ENCODE data around the gene RAPGEF3.

RAPGEF3 gene

DNA sequence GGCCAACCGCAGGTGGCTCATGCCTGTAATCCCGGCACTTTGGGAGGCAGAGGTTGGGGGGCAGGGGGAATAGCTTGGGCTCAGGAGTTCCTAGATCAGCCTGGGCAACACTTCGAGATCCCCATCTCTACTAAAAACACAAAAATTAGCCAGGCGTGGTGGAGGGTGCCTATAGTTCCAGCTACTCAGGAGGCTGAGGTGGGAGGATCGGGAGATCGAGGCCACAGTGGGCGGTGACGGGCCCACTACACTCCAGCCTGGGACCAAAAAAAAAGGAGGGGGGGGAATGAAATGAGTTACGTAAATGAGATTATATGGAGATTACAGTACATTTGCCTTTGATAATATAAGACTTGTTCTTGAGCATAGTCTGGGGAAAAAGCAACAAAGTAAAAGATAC, 54.0 kb downstream of the RAPGEF3 start:
- H3K27me3 ChIP-seq (replicated peaks; ENCODE audit: control insufficient read depth, insufficient read depth, low read length, poor library complexity, severe bottlenecking): no peaks in the 10 kb centered on the region
- H3K36me3 ChIP-seq (ENCODE audit: control insufficient read depth, insufficient read depth, low read length): peaks cover 16% of the 10 kb centered on the region
- no peaks in the 10 kb centered on the region for H3K9me3 ChIP-seq (ENCODE audit: control insufficient read depth, low read length)
- no peak overlapping the region for H3K27ac ChIP-seq (ENCODE audit: insufficient read depth, low read length, poor library complexity, severe bottlenecking)
- peaks cover 9% of the 10 kb centered on the region for H3K4me1 ChIP-seq (ENCODE audit: control insufficient read depth, insufficient read depth, low read length, poor library complexity, severe bottlenecking)
- H3K4me3 ChIP-seq (ENCODE audit: insufficient read depth, low read depth, low read length, poor library complexity, severe bottlenecking): peak overlapping the region; percentile 91
- no peak for DNase-seq

DNA sequence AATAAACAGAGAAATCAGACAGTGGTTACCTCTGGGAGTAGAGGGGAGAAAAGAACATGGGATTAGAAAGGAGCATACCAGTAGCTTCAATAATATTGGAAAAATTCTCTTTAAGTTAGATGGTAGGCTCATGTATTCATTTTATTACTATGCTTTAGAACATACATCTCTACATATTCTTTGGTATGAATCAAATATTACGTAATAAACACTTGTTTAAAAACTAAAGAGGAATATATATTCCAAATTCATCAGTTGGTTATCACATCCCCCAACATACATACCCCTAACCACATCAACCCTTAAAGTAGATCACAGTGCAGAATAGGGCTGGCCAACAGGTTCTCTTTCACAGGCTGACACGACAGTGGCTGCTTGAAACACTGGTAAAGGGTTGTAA, 58.4 kb downstream of the RAPGEF3 start:
- Histone ChIP-seq H3K27me3 (replicated peaks; ENCODE audit: control insufficient read depth, insufficient read depth, low read length, poor library complexity, severe bottlenecking) (no peaks in the 10 kb centered on the region), H3K9me3 (ENCODE audit: control insufficient read depth, low read length) (no peaks in the 10 kb centered on the region), H3K36me3 (ENCODE audit: control insufficient read depth, insufficient read depth, low read length) (peaks cover 26% of the 10 kb centered on the region), H3K27ac (ENCODE audit: insufficient read depth, low read length, poor library complexity, severe bottlenecking) (no peak overlapping the region), H3K4me1 (ENCODE audit: control insufficient read depth, insufficient read depth, low read length, poor library complexity, severe bottlenecking) (no peaks in the 10 kb centered on the region), H3K4me3 (ENCODE audit: insufficient read depth, low read depth, low read length, poor library complexity, severe bottlenecking) (no peak overlapping the region)
- DNase-seq: no peak

DNA sequence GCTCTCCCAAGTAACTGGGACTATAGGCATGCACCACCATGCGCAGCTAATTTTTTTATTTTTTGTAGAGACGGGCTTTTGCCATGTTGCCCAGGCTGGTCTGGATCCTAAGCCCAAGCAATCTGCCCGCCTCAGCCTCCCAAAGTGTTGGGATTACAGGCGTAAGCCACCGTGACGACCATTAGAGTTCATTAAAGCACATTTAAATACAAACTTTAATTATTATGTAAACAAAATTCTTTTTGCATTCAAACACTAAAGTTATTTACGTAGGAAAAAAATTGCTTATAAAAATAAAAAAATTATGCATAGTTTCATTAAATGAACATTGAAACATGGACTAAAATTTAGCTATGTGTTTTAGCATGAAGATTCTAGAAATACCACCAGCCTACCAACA, 60.0 kb downstream of the RAPGEF3 start:
- Histone ChIP-seq H3K27me3 (replicated peaks; ENCODE audit: control insufficient read depth, insufficient read depth, low read length, poor library complexity, severe bottlenecking) (no peaks in the 10 kb centered on the region), H3K36me3 (ENCODE audit: control insufficient read depth, insufficient read depth, low read length) (peaks cover 26% of the 10 kb centered on the region), H3K4me3 (ENCODE audit: insufficient read depth, low read depth, low read length, poor library complexity, severe bottlenecking) (no peak overlapping the region), H3K9me3 (ENCODE audit: control insufficient read depth, low read length) (no peaks in the 10 kb centered on the region), H3K4me1 (ENCODE audit: control insufficient read depth, insufficient read depth, low read length, poor library complexity, severe bottlenecking) (no peaks in the 10 kb centered on the region), H3K27ac (ENCODE audit: insufficient read depth, low read length, poor library complexity, severe bottlenecking) (no peak overlapping the region)
- no peak for DNase-seq

DNA sequence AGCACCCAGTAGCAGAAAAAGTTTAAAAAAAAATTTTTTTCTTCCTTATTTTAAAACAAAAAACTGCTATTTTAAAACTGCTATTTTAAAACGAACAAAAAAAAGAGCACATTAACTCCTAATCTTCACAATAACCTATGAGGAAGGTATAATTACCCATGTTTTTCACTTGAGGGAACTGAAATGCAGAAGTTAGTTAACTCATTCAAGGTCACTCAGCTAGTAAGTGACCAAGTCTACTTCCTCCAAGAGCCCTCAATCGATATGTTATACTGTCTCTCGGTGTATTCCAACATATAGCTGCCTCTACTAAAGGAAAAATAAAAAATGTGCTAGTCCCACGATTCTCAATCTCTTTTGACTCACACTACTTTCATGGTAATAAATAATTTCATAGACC, 60.6 kb downstream of the RAPGEF3 start:
- H3K4me1 ChIP-seq (ENCODE audit: control insufficient read depth, insufficient read depth, low read length, poor library complexity, severe bottlenecking): no peaks in the 10 kb centered on the region
- peaks cover 29% of the 10 kb centered on the region for H3K36me3 ChIP-seq (ENCODE audit: control insufficient read depth, insufficient read depth, low read length)
- no peaks in the 10 kb centered on the region for H3K27me3 ChIP-seq (replicated peaks; ENCODE audit: control insufficient read depth, insufficient read depth, low read length, poor library complexity, severe bottlenecking)
- no peak overlapping the region for H3K27ac ChIP-seq (ENCODE audit: insufficient read depth, low read length, poor library complexity, severe bottlenecking)
- DNase-seq: no peak
- H3K9me3 ChIP-seq (ENCODE audit: control insufficient read depth, low read length): no peaks in the 10 kb centered on the region
- no peak overlapping the region for H3K4me3 ChIP-seq (ENCODE audit: insufficient read depth, low read depth, low read length, poor library complexity, severe bottlenecking)

DNA sequence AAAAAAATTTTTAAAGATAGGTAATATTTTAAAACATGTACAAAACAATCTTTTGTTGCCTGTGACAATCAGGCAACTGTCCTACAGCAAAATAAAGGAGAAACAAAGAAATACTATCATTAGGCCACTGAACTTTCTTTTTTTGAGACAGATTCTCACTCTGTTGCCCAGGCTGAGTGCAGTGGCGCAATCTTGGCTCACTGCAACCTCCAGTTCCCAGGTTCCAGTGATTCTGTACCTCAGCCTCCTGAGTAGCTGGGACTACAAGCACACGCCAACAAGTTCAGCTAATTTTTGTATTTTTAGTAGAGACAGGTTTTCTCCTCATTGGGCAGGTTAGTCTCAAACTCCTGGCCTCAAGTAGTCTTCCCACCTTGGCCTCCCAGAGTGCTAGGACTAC, 69.5 kb downstream of the RAPGEF3 start:
- Histone ChIP-seq H3K27ac (ENCODE audit: insufficient read depth, low read length, poor library complexity, severe bottlenecking) (no peak overlapping the region), H3K4me1 (ENCODE audit: control insufficient read depth, insufficient read depth, low read length, poor library complexity, severe bottlenecking) (no peaks in the 10 kb centered on the region), H3K27me3 (replicated peaks; ENCODE audit: control insufficient read depth, insufficient read depth, low read length, poor library complexity, severe bottlenecking) (no peaks in the 10 kb centered on the region), H3K9me3 (ENCODE audit: control insufficient read depth, low read length) (no peaks in the 10 kb centered on the region), H3K4me3 (ENCODE audit: insufficient read depth, low read depth, low read length, poor library complexity, severe bottlenecking) (no peak overlapping the region), H3K36me3 (ENCODE audit: control insufficient read depth, insufficient read depth, low read length) (peaks cover 18% of the 10 kb centered on the region)
- no peak for DNase-seq

DNA sequence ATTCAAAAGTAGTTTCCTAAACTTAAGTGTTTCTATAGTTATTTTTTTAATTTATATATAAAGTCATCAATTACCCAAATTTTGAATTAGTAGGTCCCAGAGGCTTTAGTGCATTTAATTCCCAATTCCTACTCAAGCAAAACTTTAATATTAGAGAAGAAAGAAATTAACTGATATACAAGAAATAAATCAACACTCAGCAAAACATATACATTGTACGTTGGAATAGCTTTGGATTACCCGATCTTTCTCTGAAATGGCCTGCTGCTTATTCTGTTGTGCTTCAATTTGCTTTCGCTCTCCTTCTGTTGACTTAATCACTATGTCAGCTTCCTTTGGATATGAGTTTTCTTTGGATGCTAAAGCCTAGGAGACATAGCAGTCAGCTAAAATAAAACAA, 71.0 kb downstream of the RAPGEF3 start:
- H3K36me3 ChIP-seq (ENCODE audit: control insufficient read depth, insufficient read depth, low read length): peaks cover 19% of the 10 kb centered on the region

DNA sequence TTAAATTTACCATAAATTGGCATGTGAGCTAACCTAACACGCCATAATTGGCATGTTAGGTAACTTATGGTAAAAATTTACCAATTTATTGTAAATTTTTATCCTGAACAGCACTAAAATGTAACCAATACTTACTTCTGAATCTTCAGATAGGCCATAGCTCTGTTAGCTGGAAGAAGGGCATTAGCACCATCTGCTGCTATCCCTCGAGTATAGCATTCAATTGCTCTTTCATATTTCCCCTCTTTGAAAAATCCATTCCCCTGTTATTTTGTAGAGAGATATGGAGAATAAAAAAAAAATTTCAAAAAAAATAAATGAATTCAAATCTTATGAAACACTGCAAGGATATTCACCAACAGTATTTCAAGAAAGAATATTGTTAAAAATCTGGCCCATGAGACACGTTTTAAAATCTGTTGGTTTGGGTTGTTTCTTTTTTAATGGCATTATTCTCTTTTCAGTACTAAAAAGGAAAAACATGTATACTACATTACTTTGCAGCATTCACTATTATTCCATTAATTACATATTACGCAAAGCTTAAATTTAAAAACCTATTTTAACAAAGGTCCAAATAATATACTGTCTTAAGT, 71.9 kb downstream of the RAPGEF3 start:
- no peaks in the 10 kb centered on the region for H3K4me1 ChIP-seq (ENCODE audit: control insufficient read depth, insufficient read depth, low read length, poor library complexity, severe bottlenecking)
- DNase-seq: no peak
- peaks cover 21% of the 10 kb centered on the region for H3K36me3 ChIP-seq (ENCODE audit: control insufficient read depth, insufficient read depth, low read length)
- H3K27ac ChIP-seq (ENCODE audit: insufficient read depth, low read length, poor library complexity, severe bottlenecking): no peak overlapping the region
- no peaks in the 10 kb centered on the region for H3K9me3 ChIP-seq (ENCODE audit: control insufficient read depth, low read length)
- no peak overlapping the region for H3K4me3 ChIP-seq (ENCODE audit: insufficient read depth, low read depth, low read length, poor library complexity, severe bottlenecking)
- no peaks in the 10 kb centered on the region for H3K27me3 ChIP-seq (replicated peaks; ENCODE audit: control insufficient read depth, insufficient read depth, low read length, poor library complexity, severe bottlenecking)

More for the DNA sequence above, 71.0 kb downstream of the RAPGEF3 start:
- Histone ChIP-seq H3K4me3 (ENCODE audit: insufficient read depth, low read depth, low read length, poor library complexity, severe bottlenecking) (no peak overlapping the region), H3K27me3 (replicated peaks; ENCODE audit: control insufficient read depth, insufficient read depth, low read length, poor library complexity, severe bottlenecking) (no peaks in the 10 kb centered on the region), H3K9me3 (ENCODE audit: control insufficient read depth, low read length) (no peaks in the 10 kb centered on the region), H3K27ac (ENCODE audit: insufficient read depth, low read length, poor library complexity, severe bottlenecking) (no peak overlapping the region), H3K4me1 (ENCODE audit: control insufficient read depth, insufficient read depth, low read length, poor library complexity, severe bottlenecking) (no peaks in the 10 kb centered on the region)
- DNase-seq: no peak

Measured in effector memory CD4-positive, alpha-beta T cell (primary cell).